Measurements from ENCODE around the gene AGRN.
"Not testable (repeated sequence)": the region's sequence is repeated elsewhere in the genome, so short reads cannot be mapped to it uniquely, and the experiment has no call there.

Gene AGRN

GRCh38 chr1:1083416-1084371, 63.8 kb downstream of the AGRN start:
- no peak for DNase-seq

- DNase-seq, result no peak
Measured at GRCh38 chr1:1084372-1085170, 64.7 kb downstream of the AGRN start.

DNA sequence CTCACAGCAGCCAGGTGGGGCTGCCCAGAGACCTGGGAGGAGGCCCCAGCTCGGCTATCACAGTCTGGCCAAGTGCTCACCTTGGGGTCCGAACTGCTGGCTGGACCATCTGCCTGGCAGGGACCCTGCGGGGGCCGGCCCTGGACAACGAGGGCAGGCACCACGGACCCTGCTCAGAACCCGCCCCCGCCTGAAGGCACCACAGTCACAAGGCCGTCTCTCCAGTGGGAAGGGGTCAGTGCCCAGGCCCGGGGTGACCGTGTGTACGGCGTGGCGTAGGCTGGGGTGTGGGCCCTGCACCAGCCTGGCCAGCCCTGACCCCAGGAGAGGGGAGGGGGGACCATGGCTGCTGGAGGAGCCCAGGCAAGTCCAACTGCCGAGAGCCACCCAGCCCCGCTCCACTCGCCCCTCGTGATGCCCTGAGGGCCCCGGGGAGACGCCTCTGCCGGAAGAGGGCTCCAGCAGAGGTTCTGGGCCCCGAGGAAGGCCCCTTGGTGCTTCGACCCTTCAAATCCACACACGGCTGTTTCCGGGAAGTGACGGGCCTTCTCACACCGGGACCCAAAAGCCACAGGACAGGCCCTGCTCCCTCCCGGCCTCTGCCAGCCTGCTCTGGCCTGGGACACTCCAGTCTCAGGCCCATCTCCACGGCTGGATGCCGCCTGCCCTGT, 65.4 kb downstream of the AGRN start:
- no peak for DNase-seq

- DNase-seq, result no peak
Measured at GRCh38 chr1:1085911-1086841, 66.3 kb downstream of the AGRN start.

- no peak for DNase-seq
Measured at GRCh38 chr1:1086911-1087341, 67.0 kb downstream of the AGRN start.

DNA sequence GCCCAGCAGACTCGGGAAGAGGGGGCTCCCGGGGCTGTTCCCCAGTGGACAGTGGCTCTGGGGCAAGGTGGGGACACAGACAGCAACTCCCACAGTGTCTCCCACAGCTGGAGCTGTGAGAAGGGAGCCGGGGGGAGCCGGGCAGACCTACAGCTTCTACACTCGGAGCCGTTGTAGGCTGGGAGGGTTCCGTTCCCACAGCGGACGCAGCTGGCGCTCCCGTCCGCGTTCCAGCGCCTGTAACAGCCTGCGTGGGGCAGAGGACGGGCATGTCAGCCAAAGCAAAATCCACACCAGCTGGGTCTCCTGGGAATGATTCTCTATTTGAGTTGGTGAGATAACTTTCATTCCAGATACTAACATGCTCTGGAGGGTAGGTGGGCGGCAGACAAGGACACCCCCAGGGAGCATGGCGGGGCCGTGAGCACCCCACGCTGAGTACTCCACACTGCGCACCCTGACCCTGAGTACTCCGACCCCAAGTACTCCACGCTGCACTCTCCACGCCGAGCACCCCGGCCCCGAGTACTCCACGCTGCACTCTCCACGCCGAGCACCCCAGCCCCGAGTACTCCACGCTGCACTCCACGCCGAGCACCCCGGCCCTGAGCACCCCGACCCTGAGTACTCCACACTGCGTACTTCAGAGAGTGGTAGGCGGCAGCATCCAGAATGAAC, 67.6 kb downstream of the AGRN start:
- no peak for DNase-seq

- no peak for DNase-seq
Measured at GRCh38 chr1:1088029-1088800, 68.3 kb downstream of the AGRN start.

GRCh38 chr1:1088801-1089680, 69.1 kb downstream of the AGRN start:
- no peak for DNase-seq

DNA sequence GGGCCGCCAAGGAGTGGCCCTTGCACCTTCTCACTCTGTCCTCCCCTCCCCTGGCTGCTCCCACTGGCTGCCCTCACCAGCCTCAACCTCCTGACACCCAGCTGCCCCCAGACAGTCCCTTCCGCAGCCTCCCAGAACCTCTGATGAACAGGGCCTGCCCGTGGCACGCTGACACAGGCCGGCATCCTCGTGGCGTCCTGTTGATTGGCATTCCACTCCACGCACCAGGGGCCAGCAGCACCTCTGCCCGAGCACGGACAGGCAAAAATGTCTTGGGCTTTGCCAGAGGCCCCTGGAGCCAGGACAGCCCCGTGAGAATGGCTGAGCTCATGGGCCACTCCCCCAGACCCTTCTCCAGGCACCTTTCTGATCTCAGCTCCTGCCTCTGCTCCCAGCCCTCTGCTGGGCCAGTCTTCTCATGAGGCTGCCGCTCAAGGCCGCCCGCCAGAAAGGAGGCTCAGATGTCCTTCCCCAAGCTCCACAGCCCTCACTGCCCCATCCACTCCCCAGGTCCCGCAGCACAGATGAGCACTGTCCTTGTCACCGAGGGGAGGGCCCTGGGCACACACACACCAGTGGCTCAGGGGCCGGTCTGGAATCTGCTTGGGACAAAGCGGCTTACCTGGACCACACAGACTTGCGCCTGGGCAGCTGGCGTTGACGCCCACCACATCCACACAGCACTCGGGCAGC, 70.0 kb downstream of the AGRN start:
- DNase-seq, result no peak

DNA sequence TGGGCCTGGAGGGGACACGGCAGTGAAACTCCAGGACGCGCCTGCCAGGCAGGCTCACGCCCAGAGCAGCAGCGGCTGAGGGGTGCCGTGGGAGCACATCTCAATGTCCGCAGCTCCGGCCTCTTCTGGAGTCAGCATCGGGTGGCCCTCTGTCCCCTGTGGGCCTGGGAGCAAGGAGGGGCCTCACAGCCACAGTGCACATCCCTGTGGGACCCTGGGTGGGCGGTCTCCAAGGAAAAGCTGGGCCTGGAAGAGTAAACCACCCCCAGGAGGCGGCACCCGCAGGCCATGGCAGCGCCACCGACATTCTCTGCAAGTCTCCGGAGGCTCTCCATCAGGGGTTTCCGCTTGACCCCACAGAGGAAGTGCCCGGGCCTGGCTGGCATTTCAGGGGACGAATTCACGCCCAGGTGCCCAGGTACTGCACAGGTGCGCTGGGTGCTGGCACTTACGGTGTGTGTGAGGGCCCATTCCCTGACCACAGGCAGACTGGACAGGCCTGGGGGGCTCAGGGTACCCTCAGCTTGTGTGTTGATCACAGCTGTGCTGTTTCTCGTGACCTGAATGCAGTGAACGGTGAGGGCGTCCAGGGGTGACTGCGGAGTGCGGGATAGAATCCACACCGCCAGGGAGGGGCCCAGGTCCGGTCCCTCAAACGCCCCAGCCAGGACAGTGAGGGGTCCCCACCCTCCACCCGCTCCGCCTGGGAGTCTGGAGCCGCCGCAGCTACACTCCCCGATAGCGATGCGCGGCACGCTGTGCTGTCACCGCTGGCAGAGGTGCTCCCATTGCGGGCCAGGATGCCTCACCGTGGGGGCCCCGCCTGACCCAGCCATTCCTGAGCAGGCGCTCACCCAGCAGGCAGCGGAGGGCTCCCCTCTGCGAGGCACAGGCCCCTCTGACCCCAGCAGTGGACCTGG, 70.8 kb downstream of the AGRN start:
- no peak for DNase-seq

- no peak for DNase-seq
Measured at GRCh38 chr1:1091344-1092148, 71.6 kb downstream of the AGRN start.

DNA sequence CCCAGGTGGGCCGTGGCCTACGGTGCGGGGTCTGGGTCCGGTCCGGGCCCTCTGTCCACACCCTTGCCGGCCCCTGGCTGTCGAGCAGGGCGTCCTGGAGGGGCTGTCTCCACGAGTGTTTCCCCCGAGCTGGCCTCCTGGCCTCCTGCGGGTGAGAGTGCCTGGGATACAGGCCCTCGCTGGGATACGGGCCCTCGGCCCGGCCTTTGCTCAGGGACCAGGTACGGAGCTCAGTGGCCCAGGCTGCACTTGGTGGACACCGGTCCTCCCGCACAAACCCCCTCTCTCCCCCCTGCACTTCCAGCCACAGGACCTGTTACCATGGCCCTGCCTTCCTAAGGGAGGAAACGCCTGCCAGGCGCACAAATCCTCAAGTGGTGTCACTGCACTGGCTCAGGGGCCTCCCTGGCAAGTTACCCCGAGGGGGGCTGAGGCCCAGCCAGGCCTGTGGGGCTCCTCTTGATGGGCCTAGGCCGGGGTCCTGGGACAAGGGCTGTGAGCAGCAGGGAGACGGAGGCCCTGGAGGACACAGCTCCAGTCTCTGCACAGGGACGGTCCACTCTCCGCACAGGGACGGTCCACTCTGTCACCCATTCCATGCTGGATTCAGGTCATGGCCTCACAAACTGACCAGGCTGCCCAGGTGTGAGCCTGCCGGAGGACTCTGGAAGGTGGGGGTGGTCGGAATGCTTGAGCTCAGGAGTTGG, 72.4 kb downstream of the AGRN start:
- no peak for DNase-seq

DNA sequence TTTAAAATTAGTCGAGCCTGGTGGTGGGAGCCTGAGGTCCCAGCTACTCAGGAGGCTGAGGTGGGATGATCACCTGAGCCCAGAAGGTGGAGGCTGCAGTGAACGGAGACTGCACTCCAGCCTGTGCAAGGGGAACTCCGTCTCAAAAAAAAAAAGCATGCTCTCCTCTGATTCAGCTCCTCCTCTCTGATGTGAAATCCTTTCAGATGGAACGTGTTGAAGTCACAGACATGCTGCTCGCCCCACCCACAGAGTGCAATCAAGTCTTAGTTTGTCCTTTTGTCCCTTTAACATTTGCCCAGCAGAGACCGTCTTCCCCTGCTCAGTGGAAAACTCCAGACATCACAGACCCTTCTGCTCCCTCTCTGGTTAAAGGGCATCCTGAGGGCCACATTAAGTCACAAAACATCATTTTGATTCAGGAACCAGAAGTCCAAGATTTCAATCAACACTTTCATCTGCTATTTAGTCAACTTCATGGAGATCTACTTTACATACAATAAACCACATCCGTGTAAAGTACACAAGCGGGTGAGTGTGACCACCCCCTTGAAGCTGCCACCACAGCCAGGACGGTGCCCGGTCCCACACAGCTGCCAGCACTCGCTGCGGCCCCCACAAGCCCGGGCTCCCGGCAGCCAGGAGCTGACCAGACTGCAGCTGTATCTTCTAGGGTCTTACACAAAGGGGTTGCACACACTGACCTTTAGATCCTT, 73.1 kb downstream of the AGRN start:
- DNase-seq, result no peak

DNA sequence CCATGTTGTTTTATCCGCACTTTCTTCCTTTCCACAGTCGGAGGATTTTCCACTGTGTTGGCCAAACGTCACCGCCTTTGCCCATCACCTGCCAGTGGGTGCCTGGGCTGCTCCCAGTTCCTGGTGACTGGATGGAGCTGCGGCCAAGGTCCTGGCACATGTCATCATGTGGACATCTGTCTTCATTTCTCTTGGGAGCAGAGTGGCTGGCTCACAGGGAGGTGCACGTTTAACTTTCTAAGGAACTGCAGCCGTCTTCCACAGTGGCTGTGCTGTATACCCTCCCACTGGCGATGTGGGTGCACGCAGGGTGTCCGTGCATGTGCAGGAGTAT, 73.7 kb downstream of the AGRN start:
- no peak for DNase-seq

GRCh38 chr1:1094981-1095380, 75.1 kb downstream of the AGRN start:
- no peak for DNase-seq

DNA sequence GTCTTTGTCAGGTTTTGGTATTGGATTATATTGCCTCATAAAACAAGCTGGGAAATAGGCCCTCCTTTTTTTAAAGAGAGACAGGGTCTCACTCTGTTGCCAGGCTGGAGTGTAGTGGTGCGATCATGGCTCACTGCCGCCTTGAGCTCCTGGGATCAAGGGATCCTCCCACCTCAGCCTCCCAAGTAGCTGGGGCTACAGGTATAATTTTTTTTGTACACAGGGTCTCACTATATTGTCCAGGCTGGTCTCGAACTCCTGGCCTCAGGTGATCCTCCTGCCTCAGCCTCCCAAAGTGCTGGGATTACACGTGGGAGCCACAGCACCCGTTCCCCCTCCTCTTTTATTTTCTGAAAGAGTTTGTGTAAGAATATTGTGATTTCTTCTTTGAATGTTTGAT, 76.2 kb downstream of the AGRN start:
- DNase-seq, result not testable (repeated sequence)
